HCT116 (cell line): ENCODE results near the gene VIT. TPM values are rescaled to one million over a fixed set of nuclear protein-coding genes. Genes with fewer than 3 reads are reported as not detected.

Experiments
- ATAC-seq: fragments of 200-7000 bp; cut with Tn5 transposase; 2 replicates; pipeline ENCODE4 v1.9.1; 2020; ENCODE audit warnings: mild to moderate bottlenecking, moderate library complexity
- BruUV-seq: library from RNA; stranded (reverse); fragments of 400-500 nt; replicated peaks from 2 replicates; lab custom pipeline; 2021; lab: Mats Ljungman, UMichigan
- CTCF ChIA-PET: fragments of 300-600 bp; sonication (Branson Sonifier 250); formaldehyde crosslinking; loops from one replicate; lab custom pipeline; 2021; ENCODE audit warnings: antibody characterized with exemption; lab: Charles Lee
- POLR2A ChIA-PET: fragments of 300-600, 350-600 bp; sonication (Branson Sonifier 250); formaldehyde crosslinking; loops from one replicate; lab custom pipeline; 2021; ENCODE audit warnings: antibody characterized with exemption; lab: Charles Lee
- RAD21 ChIA-PET, 2 experiments: fragments of 300-600 bp; sonication (Branson Sonifier 250); formaldehyde crosslinking; loops; one replicate each; lab custom pipeline; 2023; ENCODE audit warnings: low total read pairs in 2 of 2; ENCODE audit not compliant: uncharacterized antibody in 2 of 2, unreplicated experiment in 2 of 2, low non-redundant PET in 1 of 2; lab: Charles Lee
- DNase-seq: peaks from one replicate; pipeline ENCODE4 v3.0.0-alpha.2; 2010; ENCODE audit warnings: low read depth, low spot score
- H2AFZ ChIP-seq: fragments of 200-600 bp; shearing (Covaris generic), sonication (generic); 2 replicates; pipeline ENCODE4 v1.6.1; 2017; ENCODE audit warnings: low read depth, mixed run types, mixed read lengths, antibody characterized with exemption, low read length; ENCODE audit not compliant: poor library complexity, severe bottlenecking
- H3K27ac ChIP-seq: 2 replicates; pipeline ENCODE4 v1.5.1; 2012; ENCODE audit warnings: low read depth, low read length
- H3K27me3 ChIP-seq: fragments of 200-600 bp; sonication (generic); 2 replicates; pipeline ENCODE4 v1.6.1; 2016; ENCODE audit warnings: mixed run types, low read length, mixed read lengths; ENCODE audit not compliant: insufficient read depth
- H3K36me3 ChIP-seq, 2 experiments: fragments of 200-500 bp in 1 of 2; fragments of 200-600 bp in 1 of 2; sonication (Bioruptor generic) in 1 of 2; sonication (generic) in 1 of 2; 2 replicates each; pipeline versions ENCODE4 v1.5.1 to v1.6.1; 2014 to 2016; ENCODE audit warnings: low read length in 2 of 2, inconsistent platforms in 1 of 2, mixed read lengths in 1 of 2, mixed run types in 1 of 2; ENCODE audit not compliant: insufficient read depth in 2 of 2, control insufficient read depth in 1 of 2
- H3K4me1 ChIP-seq, 2 experiments: fragments of 200-600 bp in 1 of 2; sonication (generic) in 1 of 2; 2 replicates each; pipeline versions ENCODE4 v1.5.1 to v1.6.1; 2012 to 2017; ENCODE audit warnings: low read length in 2 of 2, inconsistent platforms in 1 of 2, mild to moderate bottlenecking in 1 of 2, mixed read lengths in 1 of 2, mixed run types in 1 of 2, moderate library complexity in 1 of 2; ENCODE audit not compliant: insufficient read depth in 2 of 2, control insufficient read depth in 1 of 2
- H3K4me2 ChIP-seq: fragments of 200-600 bp; sonication (generic); 2 replicates; pipeline ENCODE4 v1.6.1; 2017; ENCODE audit warnings: mixed run types, low read length, mixed read lengths
- H3K4me3 ChIP-seq, 2 experiments: fragments of 200-600 bp in 1 of 2; sonication (generic) in 1 of 2; replicated peaks in 1 of 2; 2 replicates each; pipeline ENCODE4 v1.5.1; 2011 to 2016; ENCODE audit warnings: low read length in 2 of 2, control low read depth in 1 of 2, low read depth in 1 of 2, mild to moderate bottlenecking in 1 of 2, mixed read lengths in 1 of 2, mixed run types in 1 of 2
- H3K79me2 ChIP-seq: fragments of 200-600 bp; sonication (generic); 2 replicates; pipeline ENCODE4 v1.6.1; 2017; ENCODE audit warnings: mild to moderate bottlenecking, mixed run types, low read length, moderate library complexity, mixed read lengths; ENCODE audit not compliant: insufficient read depth
- H3K9ac ChIP-seq: fragments of 200-600 bp; sonication (generic); 2 replicates; pipeline ENCODE4 v1.6.1; 2016; ENCODE audit warnings: low read length, mixed read lengths
- H3K9me2 ChIP-seq: fragments of 200-600 bp; sonication (generic), shearing (Covaris generic); 2 replicates; pipeline ENCODE4 v1.6.1; 2017; ENCODE audit warnings: mixed run types, mild to moderate bottlenecking, moderate library complexity; ENCODE audit not compliant: insufficient read depth
- H3K9me3 ChIP-seq, 2 experiments: fragments of 200-500 bp in 1 of 2; fragments of 200-600 bp in 1 of 2; sonication (Bioruptor generic) in 1 of 2; sonication (generic) in 1 of 2; 2 replicates each; pipeline ENCODE4 v1.6.1; 2014 to 2017; ENCODE audit warnings: low read length in 2 of 2, mixed read lengths in 2 of 2, inconsistent platforms in 1 of 2, low read depth in 1 of 2, mild to moderate bottlenecking in 1 of 2, mixed run types in 1 of 2, moderate library complexity in 1 of 2; ENCODE audit not compliant: control insufficient read depth in 1 of 2, insufficient read depth in 1 of 2
- H4K20me1 ChIP-seq: fragments of 200-600 bp; sonication (generic), shearing (Covaris generic); 2 replicates; pipeline ENCODE4 v1.6.1; 2017; ENCODE audit warnings: mixed run types, mild to moderate bottlenecking, moderate library complexity; ENCODE audit not compliant: insufficient read depth
- ATF3 ChIP-seq: IDR thresholded peaks from 2 replicates; pipeline ENCODE4 v1.6.1; 2012
- CEBPB ChIP-seq: IDR thresholded peaks from 2 replicates; pipeline ENCODE4 v1.6.1; 2012; ENCODE audit warnings: low read depth
- CTCF ChIP-seq, 3 experiments: fragments of 200-600 bp in 1 of 3; sonication (generic) in 1 of 3; IDR thresholded peaks in 2 of 3; conservative IDR thresholded peaks in 1 of 3; 2 replicates each; pipeline ENCODE4 v1.5.1; 2012 to 2017; ENCODE audit warnings: low read depth in 2 of 3, low read length in 2 of 3, antibody characterized with exemption in 1 of 3, borderline replicate concordance in 1 of 3, control low read depth in 1 of 3, mild to moderate bottlenecking in 1 of 3, mixed read lengths in 1 of 3, mixed run types in 1 of 3, moderate library complexity in 1 of 3; ENCODE audit not compliant: insufficient read depth in 1 of 3
- ELF1 ChIP-seq: IDR thresholded peaks from 2 replicates; pipeline ENCODE4 v1.6.1; 2012; ENCODE audit warnings: low read depth, borderline replicate concordance
- EZH2phosphoT487 ChIP-seq: fragments of 200-600 bp; IDR thresholded peaks from 2 replicates; pipeline ENCODE4 v1.6.1; 2018; ENCODE audit warnings: antibody characterized with exemption, borderline replicate concordance
- FOSL1 ChIP-seq: IDR thresholded peaks from 2 replicates; pipeline ENCODE4 v1.6.1; 2012; ENCODE audit warnings: low read depth
- POLR2A ChIP-seq: IDR thresholded peaks from 2 replicates; pipeline ENCODE4 v1.7.0; 2011; ENCODE audit warnings: borderline replicate concordance; ENCODE audit not compliant: insufficient read depth, insufficient read length; ENCODE audit errors: extremely low read depth
- RAD21 ChIP-seq: IDR thresholded peaks from 2 replicates; pipeline ENCODE4 v1.6.1; 2012; ENCODE audit warnings: low read depth, mild to moderate bottlenecking
- REST ChIP-seq: IDR thresholded peaks from 2 replicates; pipeline ENCODE4 v1.6.1; 2012; ENCODE audit warnings: low read depth
- SRF ChIP-seq: IDR thresholded peaks from 2 replicates; pipeline ENCODE4 v1.6.1; 2012; ENCODE audit warnings: low read depth
- TCF7L2 ChIP-seq: IDR thresholded peaks from 2 replicates; pipeline ENCODE4 v1.7.0; 2011; ENCODE audit warnings: borderline replicate concordance, inconsistent platforms; ENCODE audit not compliant: insufficient read depth, insufficient read length; ENCODE audit errors: extremely low read depth
- ZBTB33 ChIP-seq: IDR thresholded peaks from 2 replicates; pipeline ENCODE4 v1.6.1; 2011; ENCODE audit warnings: mild to moderate bottlenecking, low read length, moderate library complexity; ENCODE audit not compliant: insufficient replicate concordance; ENCODE audit errors: extremely low read depth
- intact Hi-C: fragments of 100-400 bp; cut with micrococcal nuclease; formaldehyde crosslinking; loops from 2 replicates; pipeline ENCODE4 v1.10.0; 2022
- total RNA-seq: library from RNA; stranded (reverse); gene quantifications from one replicate; pipeline ENCODE4 v1.2.1, GENCODE V29; 2021; ENCODE audit not compliant: unreplicated experiment

Gene VIT
- total RNA-seq, 1 experiment from 2014 or later = not detected

GRCh38 chr2:36773947-36774346 is 77.4 kb downstream of the VIT start:
- Histone ChIP-seq H3K27me3 (no peaks in the 10 kb centered on the region), H4K20me1 (no peaks in the 10 kb centered on the region), H3K4me3 (no peak overlapping the region), H2AFZ (no peak overlapping the region), H3K9ac (no peak overlapping the region), H3K9me3 (no peaks in the 10 kb centered on the region), H3K9me2 (no peaks in the 10 kb centered on the region), H3K79me2 (no peaks in the 10 kb centered on the region), H3K4me1 (no peaks in the 10 kb centered on the region), H3K27ac (no peak overlapping the region), H3K36me3 (no peaks in the 10 kb centered on the region), H3K4me2 (no peak overlapping the region)
- ChIA-PET CTCF (interaction anchor here (1.6 kb wide), 1 partner anchor 12 kb away, joined by 5 read pairs; no protein-coding TSS in a partner anchor), POLR2A (no interaction called here), RAD21 (no interaction called here)
- no peak for DNase-seq
- no peak for ATAC-seq
- no TSS peak for BruUV-seq
- TF ChIP-seq CEBPB = no peak
- intact Hi-C loops = no loop called here

- Histone ChIP-seq H3K79me2 (no peaks in the 10 kb centered on the region), H3K4me1 (no peaks in the 10 kb centered on the region), H3K9me3 (no peaks in the 10 kb centered on the region), H3K9me2 (no peaks in the 10 kb centered on the region), H3K4me2 (no peak overlapping the region), H4K20me1 (no peaks in the 10 kb centered on the region)
- ChIA-PET POLR2A (no interaction called here), RAD21 (no interaction called here)
- intact Hi-C loops = no loop called here
- TF ChIP-seq POLR2A (no peak), ZBTB33 (no peak), ATF3 (no peak), TCF7L2 (no peak), SRF (no peak), RAD21 (no peak), ELF1 (no peak), EZH2phosphoT487 (no peak), CTCF (IDR thresholded peaks at IDR 0.05 in 2 of 3, conservative IDR thresholded peaks at IDR 0.05 in 1 of 3; ENCODE audit: borderline replicate concordance in 1 of 3, insufficient read depth in 1 of 3, low read depth in 2 of 3, low read length in 2 of 3) (no peak), FOSL1 (no peak), REST (no peak)
- TF ChIP-seq, all 23 proteins: peak for 0
- DNase-seq (no peak), ATAC-seq (no peak)
- CTCF ChIA-PET = interaction anchor here (0.9 to 1.6 kb wide), 2 partner anchors 10 kb away, joined by 3 to 5 read pairs; no protein-coding TSS in a partner anchor
- Histone ChIP-seq H3K27me3 (no peaks in the 10 kb centered on the region), H2AFZ (no peak overlapping the region), H3K9ac (no peak overlapping the region), H3K27ac (no peak overlapping the region), H3K36me3 (no peaks in the 10 kb centered on the region), H3K4me3 (no peak overlapping the region)
- BruUV-seq = no TSS peak
These were observed 78.8 kb downstream of the VIT start for GRCh38 chr2:36775261-36775660.
